Activated T-helper 1 cell treated with anti-CD3 and anti-CD28 coated beads, Interleukin-12 subunit alpha, Interleukin-12 subunit beta, Interleukin-2, Interleukin-4 antibody, amounts not matched to agents 30 ng/mL and 10 ng/mL and 1 ng/mL, durations not matched to agents 14 hours and 24 hours and 36 hours (primary cell): ENCODE data around the gene FAM81A. TPM values are rescaled to one million over a fixed set of nuclear protein-coding genes. Genes with fewer than 3 reads are reported as not detected.
"Not testable (repeated sequence)": the region's sequence is repeated elsewhere in the genome, so short reads cannot be mapped to it uniquely, and the experiment has no call there.

Experiments used
- DNase-seq: peaks from one replicate; pipeline ENCODE4 v3.0.0; 2021; ENCODE audit warnings: low spot score
- H3K27ac Mint-ChIP-seq: one replicate; pipeline ENCODE4 v1.8.0; 2021; ENCODE audit warnings: mild to moderate bottlenecking, mixed read lengths
- H3K27me3 Mint-ChIP-seq: one replicate; pipeline ENCODE4 v1.8.0; 2022; ENCODE audit warnings: mild to moderate bottlenecking, moderate library complexity, mixed read lengths; ENCODE audit not compliant: insufficient read depth
- H3K36me3 Mint-ChIP-seq: one replicate; pipeline ENCODE4 v1.8.0; 2021; ENCODE audit warnings: low read depth, mixed read lengths
- H3K4me1 Mint-ChIP-seq: one replicate; pipeline ENCODE4 v1.8.0; 2021; ENCODE audit warnings: low read depth, mixed read lengths
- H3K4me3 Mint-ChIP-seq: one replicate; pipeline ENCODE4 v1.8.0; 2021; ENCODE audit warnings: mild to moderate bottlenecking, moderate library complexity, mixed read lengths
- H3K9me3 Mint-ChIP-seq: one replicate; pipeline ENCODE4 v1.8.0; 2021; ENCODE audit warnings: mixed read lengths
- intact Hi-C: fragments of 100-400 bp; cut with micrococcal nuclease; formaldehyde crosslinking; loops from one replicate; pipeline ENCODE4 v1.15.1; 2024
- total RNA-seq: library from RNA; stranded (reverse); gene quantifications from 2 replicates; pipeline ENCODE4 v1.2.3, GENCODE V29; 2022

Gene FAM81A
- total RNA-seq, 1 donor from 2014 or later = 0.60 TPM

DNA sequence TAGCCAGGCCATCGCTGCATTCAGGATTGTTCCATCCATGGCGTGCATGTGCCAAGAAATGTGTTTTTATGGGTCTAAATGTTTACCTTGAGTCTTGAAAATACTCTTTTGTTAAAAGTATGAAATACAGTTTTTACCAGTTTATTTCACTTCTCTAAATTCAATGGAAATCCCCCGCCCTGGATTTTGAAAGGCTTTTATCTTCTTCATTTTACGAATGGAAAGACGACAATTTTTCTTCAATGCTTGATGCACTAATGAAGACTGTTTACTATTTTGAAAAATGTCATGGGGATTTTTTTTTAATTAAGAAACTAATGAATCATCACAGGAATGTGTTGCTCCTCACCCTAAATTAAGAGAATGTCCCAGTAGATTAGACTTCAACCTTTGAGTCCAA, 83.5 kb downstream of the FAM81A start:
- Mint-ChIP-seq H3K27ac (no peak overlapping the region), H3K27me3 (no peaks in the 10 kb centered on the region), H3K36me3 (no peaks in the 10 kb centered on the region), H3K4me3 (no peak overlapping the region), H3K9me3 (no peaks in the 10 kb centered on the region), H3K4me1 (peaks cover 15% of the 10 kb centered on the region)
- DNase-seq = no peak
- intact Hi-C loops = no loop called here

GRCh38 chr15:59522988-59523461, 85.0 kb downstream of the FAM81A start:
- DNase-seq = peak; percentile 10
- H3K9me3 Mint-ChIP-seq = no peaks in the 10 kb centered on the region
- H3K27me3 Mint-ChIP-seq = no peaks in the 10 kb centered on the region
- intact Hi-C loops = no loop called here
- H3K4me1 Mint-ChIP-seq = peaks cover 15% of the 10 kb centered on the region
- H3K36me3 Mint-ChIP-seq = no peaks in the 10 kb centered on the region
- H3K27ac Mint-ChIP-seq = no peak overlapping the region
- no peak overlapping the region for H3K4me3 Mint-ChIP-seq

DNA sequence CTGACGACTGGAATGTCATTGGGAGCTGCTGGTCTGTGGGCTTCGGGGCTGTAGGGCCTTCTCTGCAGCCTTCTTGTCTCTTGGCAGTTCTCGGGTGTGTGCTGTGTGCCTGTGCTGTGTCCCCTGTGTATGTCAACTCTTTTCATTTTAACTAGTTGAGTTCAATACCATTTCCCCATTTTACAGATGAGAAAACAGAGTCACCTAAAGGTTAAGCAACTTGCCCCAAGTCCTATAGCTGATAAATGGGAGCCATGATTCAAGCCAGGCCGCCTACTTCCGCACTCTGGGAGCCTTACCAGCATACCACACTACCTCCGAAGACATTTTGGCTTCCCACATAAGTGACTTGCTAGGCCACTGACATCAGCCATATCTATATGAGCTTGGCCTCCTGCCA, 85.7 kb downstream of the FAM81A start:
- Mint-ChIP-seq H3K36me3 (no peaks in the 10 kb centered on the region), H3K27ac (no peak overlapping the region), H3K27me3 (no peaks in the 10 kb centered on the region), H3K4me1 (peaks cover 16% of the 10 kb centered on the region), H3K9me3 (no peaks in the 10 kb centered on the region), H3K4me3 (no peak overlapping the region)
- no peak for DNase-seq
- intact Hi-C loops = no loop called here

DNA sequence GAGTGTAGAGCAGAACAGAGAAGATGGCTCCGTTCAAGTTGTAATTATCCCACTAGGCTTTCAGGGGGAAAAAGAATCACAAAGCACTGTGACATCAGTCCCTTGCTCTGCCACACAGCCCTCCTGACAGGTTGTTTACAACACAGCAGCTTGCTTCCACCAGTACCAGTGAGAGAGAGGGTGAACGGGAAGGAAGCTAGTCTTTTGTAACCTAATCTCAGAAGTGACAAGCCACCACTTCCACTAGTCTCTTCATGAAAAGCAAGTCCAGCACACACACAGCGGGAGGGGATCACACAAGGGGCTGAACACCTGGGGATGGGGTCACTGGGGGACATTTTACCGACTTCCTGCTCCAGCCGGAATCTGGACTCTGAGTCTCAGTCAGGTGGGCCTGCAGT, 86.3 kb downstream of the FAM81A start:
- no peaks in the 10 kb centered on the region for H3K27me3 Mint-ChIP-seq
- DNase-seq = no peak
- H3K4me3 Mint-ChIP-seq = no peak overlapping the region
- H3K27ac Mint-ChIP-seq = no peak overlapping the region
- no peaks in the 10 kb centered on the region for H3K9me3 Mint-ChIP-seq
- no peaks in the 10 kb centered on the region for H3K36me3 Mint-ChIP-seq
- H3K4me1 Mint-ChIP-seq = peaks cover 20% of the 10 kb centered on the region
- intact Hi-C loops = no loop called here

- intact Hi-C loops = loop anchor here (5.0 kb wide), 1 partner anchor 1484 kb away; no protein-coding TSS in a partner anchor
- DNase-seq, H3K4me3 Mint-ChIP-seq: not testable (repeated sequence)
Observed at GRCh38 chr15:59526466-59526865, 88.5 kb downstream of the FAM81A start.

GRCh38 chr15:59528429-59528828, 90.4 kb downstream of the FAM81A start:
- no peaks in the 10 kb centered on the region for H3K9me3 Mint-ChIP-seq
- peaks cover 26% of the 10 kb centered on the region for H3K4me1 Mint-ChIP-seq
- no peak for DNase-seq
- no peaks in the 10 kb centered on the region for H3K36me3 Mint-ChIP-seq
- intact Hi-C loops = loop anchor here (5.0 kb wide), 1 partner anchor 1486 kb away; no protein-coding TSS in a partner anchor
- no peak overlapping the region for H3K27ac Mint-ChIP-seq
- peaks cover 7% of the 10 kb centered on the region for H3K27me3 Mint-ChIP-seq
- H3K4me3 Mint-ChIP-seq = no peak overlapping the region

More at GRCh38 chr15:59526466-59526865, 88.5 kb downstream of the FAM81A start:
- H3K36me3 Mint-ChIP-seq, H3K27ac Mint-ChIP-seq, H3K9me3 Mint-ChIP-seq, H3K27me3 Mint-ChIP-seq: not testable (repeated sequence)
- peaks cover 20% of the 10 kb centered on the region for H3K4me1 Mint-ChIP-seq

GRCh38 chr15:59528961-59529402, 91.0 kb downstream of the FAM81A start:
- H3K4me1 Mint-ChIP-seq = peaks cover 21% of the 10 kb centered on the region
- H3K9me3 Mint-ChIP-seq = no peaks in the 10 kb centered on the region
- intact Hi-C loops = loop anchor here (1.0 to 5.0 kb wide), 5 partner anchors 282 to 1487 kb away; no protein-coding TSS in a partner anchor
- H3K36me3 Mint-ChIP-seq = no peaks in the 10 kb centered on the region
- H3K27me3 Mint-ChIP-seq = peaks cover 7% of the 10 kb centered on the region
- H3K4me3 Mint-ChIP-seq = no peak overlapping the region
- no peak overlapping the region for H3K27ac Mint-ChIP-seq
- DNase-seq = peak; percentile 56

DNA sequence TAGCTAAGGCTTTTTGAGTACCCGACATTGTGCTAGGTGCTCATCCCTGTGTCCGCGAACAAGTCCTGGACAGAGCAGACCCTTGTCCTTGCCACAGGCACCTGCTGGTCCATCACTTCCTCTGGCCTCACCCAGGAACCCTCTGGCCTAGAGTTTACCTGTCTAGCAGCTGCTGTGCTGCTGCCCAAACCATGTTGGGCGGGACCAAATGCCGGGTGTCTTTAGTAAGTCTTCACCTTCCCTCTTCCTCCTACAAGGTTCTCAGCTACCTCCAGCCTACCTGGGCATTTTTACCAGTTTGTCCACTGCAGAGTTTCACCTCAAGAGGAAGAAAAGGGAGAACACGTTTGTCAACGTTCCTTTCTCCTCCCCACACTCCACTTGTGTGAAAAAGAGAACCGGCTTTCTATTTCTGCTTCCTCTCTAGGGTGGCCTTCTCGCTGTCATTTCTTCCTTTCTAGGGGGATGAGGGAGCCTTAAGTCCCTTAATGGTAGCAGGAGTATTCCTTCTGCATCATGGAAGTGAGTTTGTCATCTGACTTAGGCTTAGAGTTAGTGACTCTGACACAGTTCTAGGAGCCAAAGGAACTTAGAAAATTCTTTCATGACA, 93.2 kb downstream of the FAM81A start:
- Mint-ChIP-seq H3K27me3 (peaks cover 7% of the 10 kb centered on the region), H3K9me3 (no peaks in the 10 kb centered on the region), H3K27ac (no peak overlapping the region), H3K36me3 (no peaks in the 10 kb centered on the region), H3K4me3 (no peak overlapping the region), H3K4me1 (peaks cover 12% of the 10 kb centered on the region)
- no peak for DNase-seq
- intact Hi-C loops = loop anchor here (5.0 kb wide), 1 partner anchor 156 kb away; the partner anchor contains the start of gene BNIP2

GRCh38 chr15:59532770-59533379, 94.9 kb downstream of the FAM81A start:
- Mint-ChIP-seq H3K27me3 (peaks cover 9% of the 10 kb centered on the region), H3K27ac (no peak overlapping the region), H3K4me1 (peaks cover 12% of the 10 kb centered on the region), H3K36me3 (no peaks in the 10 kb centered on the region), H3K4me3 (no peak overlapping the region), H3K9me3 (no peaks in the 10 kb centered on the region)
- intact Hi-C loops = loop anchor here (1.0 to 5.0 kb wide), 2 partner anchors 89 to 154 kb away; partner anchors contain the start of gene BNIP2
- DNase-seq = no peak

GRCh38 chr15:59536553-59536952, 98.6 kb downstream of the FAM81A start:
- no peaks in the 10 kb centered on the region for H3K9me3 Mint-ChIP-seq
- no peak overlapping the region for H3K27ac Mint-ChIP-seq
- intact Hi-C loops = no loop called here
- H3K4me3 Mint-ChIP-seq = no peak overlapping the region
- DNase-seq = no peak
- H3K36me3 Mint-ChIP-seq = no peaks in the 10 kb centered on the region
- H3K27me3 Mint-ChIP-seq = peaks cover 3% of the 10 kb centered on the region
- peaks cover 7% of the 10 kb centered on the region for H3K4me1 Mint-ChIP-seq

- intact Hi-C loops = no loop called here
- H3K27me3 Mint-ChIP-seq = peaks cover 3% of the 10 kb centered on the region
Observed at GRCh38 chr15:59537403-59537802, 99.4 kb downstream of the FAM81A start.

DNA sequence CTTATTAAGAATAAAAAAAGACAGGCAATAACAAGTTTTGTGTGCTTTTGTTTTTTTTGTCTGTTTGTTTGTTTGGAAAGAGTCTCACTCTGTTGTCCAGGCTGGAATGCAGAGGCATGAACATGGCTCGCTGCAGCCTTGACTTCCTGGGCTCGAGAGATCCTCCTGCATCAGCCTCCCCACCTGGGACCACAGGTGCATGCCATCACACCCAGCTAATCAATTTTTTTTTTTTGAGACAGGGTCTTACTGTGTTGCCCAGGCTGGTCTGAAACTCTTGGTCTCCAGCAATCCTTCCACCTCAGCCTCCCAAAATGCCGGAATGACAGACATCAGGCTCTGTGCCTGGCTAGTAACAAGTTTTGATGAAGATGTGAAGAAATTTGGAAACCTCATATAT, 100.5 kb downstream of the FAM81A start:
- no peaks in the 10 kb centered on the region for H3K9me3 Mint-ChIP-seq
- H3K27ac Mint-ChIP-seq = no peak overlapping the region

More at GRCh38 chr15:59537403-59537802, 99.4 kb downstream of the FAM81A start:
- Mint-ChIP-seq H3K4me3 (no peak overlapping the region), H3K4me1 (peaks cover 7% of the 10 kb centered on the region), H3K36me3 (no peaks in the 10 kb centered on the region), H3K9me3 (no peaks in the 10 kb centered on the region), H3K27ac (no peak overlapping the region)
- DNase-seq = no peak

GRCh38 chr15:59539799-59540198, 101.8 kb downstream of the FAM81A start:
- Mint-ChIP-seq H3K36me3 (no peaks in the 10 kb centered on the region), H3K27me3 (peaks cover 3% of the 10 kb centered on the region), H3K4me3 (no peak overlapping the region), H3K27ac (no peak overlapping the region), H3K4me1 (peaks cover 17% of the 10 kb centered on the region), H3K9me3 (no peaks in the 10 kb centered on the region)
- intact Hi-C loops = no loop called here
- DNase-seq = no peak

More for the DNA sequence above, 100.5 kb downstream of the FAM81A start:
- Mint-ChIP-seq H3K36me3 (no peaks in the 10 kb centered on the region), H3K4me1 (peaks cover 7% of the 10 kb centered on the region), H3K4me3 (no peak overlapping the region), H3K27me3 (peaks cover 3% of the 10 kb centered on the region)
- no peak for DNase-seq
- intact Hi-C loops = no loop called here
